Stromal cell of bone marrow (primary cell): ENCODE measurements around the gene DEFB123.

Experiments
- DNase-seq: peaks from one replicate; pipeline ENCODE4 v3.0.0-alpha.2; 2012; ENCODE audit warnings: low read depth

The DEFB123 gene

DNA sequence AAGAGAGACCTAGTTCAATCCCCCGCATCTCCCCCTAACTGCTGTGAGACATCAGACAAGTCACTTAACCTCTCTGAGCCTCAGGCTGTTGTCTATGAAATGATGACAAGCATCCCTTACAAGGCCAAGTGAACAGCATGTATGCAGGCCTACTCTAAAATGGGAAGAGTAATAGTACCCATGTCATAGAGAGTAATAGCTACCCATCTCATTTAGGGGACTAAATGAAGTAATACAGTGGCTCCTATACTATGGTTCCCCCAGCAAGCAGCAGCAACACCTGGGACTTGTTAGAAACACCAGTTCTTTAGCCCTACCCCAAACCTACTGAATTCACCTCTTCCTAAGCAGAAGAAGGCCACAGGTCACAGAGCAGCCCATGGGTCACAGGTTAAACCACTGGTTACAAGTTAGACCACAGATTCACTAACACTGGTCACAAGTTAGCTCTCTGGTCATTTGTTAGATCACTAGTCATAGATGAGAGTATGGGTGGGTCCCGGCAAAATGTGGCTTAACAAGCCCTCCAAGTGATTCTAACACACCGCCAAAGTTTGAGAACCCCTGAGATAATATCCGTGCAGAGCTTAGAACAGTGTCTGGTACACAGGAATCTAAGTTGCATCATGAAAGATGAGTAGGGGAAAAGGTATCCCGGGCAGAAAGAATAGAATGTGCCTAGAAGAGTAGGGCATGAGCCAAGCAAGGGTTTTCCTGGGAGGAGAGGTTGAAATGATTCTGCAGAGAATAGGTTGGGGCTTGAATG lies 33.1 kb downstream of the DEFB123 start:
- DNase-seq: no peak

DNA sequence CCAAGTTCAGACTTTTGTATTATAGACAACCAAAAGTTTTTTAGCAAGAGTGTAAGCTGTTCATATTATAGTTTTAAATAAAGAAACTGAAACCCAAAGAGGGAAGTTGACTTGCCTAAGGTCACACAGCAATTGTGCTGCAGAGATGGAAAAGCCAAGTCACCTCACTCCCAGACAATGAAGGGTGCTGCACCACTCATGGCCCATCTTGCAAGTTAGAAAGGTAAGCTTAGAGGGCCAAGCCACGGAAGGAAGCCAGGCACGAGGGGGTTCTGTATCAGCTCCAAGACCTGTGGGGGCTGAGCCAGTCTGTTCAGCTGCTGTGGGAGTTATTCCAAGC lies 33.6 kb downstream of the DEFB123 start:
- no peak for DNase-seq

DNA sequence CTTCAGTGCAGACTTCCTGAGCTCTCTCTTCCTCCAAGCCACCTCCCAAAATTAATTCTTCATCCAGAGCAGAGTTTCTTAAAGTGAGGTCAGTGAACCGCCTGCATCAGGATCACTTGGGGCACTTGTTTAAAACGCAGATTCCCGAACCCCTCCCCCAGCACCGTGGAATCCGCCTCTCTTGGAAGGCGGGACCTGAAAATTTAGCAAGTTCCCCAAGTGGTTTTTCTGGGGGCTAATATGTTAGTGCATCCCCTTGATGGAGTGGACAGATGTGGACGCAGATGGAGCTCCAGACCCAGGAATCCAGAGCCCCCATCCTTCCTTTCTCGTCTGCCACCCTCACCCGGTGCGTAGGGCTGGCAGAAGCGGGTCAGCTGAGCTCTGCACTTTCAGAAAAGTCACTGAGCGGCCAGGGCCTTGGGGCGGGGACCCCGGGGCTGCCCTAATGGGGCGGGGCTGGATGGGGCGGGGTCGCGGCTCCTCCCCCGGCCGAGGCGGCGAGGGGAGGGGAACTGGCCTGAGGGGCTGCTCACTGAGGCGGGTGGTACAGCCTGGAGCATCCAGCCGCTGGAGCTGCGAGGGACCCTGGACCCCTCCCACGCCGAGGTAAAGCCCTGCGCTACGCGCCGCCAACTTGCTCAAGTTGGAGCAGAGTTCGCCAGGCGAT lies 34.5 kb downstream of the DEFB123 start, which contains the start of the genes DEFB124 and REM1:
DEFB124 (minus strand) TSS at position 370 of the 670 bp plus-strand sequence. CDS start 2,114 bp downstream, outside the sequence.
REM1 (plus strand) TSS at position 531 of the 670 bp plus-strand sequence. CDS start 1,158 bp downstream, outside the sequence.
- no peak for DNase-seq

DNA sequence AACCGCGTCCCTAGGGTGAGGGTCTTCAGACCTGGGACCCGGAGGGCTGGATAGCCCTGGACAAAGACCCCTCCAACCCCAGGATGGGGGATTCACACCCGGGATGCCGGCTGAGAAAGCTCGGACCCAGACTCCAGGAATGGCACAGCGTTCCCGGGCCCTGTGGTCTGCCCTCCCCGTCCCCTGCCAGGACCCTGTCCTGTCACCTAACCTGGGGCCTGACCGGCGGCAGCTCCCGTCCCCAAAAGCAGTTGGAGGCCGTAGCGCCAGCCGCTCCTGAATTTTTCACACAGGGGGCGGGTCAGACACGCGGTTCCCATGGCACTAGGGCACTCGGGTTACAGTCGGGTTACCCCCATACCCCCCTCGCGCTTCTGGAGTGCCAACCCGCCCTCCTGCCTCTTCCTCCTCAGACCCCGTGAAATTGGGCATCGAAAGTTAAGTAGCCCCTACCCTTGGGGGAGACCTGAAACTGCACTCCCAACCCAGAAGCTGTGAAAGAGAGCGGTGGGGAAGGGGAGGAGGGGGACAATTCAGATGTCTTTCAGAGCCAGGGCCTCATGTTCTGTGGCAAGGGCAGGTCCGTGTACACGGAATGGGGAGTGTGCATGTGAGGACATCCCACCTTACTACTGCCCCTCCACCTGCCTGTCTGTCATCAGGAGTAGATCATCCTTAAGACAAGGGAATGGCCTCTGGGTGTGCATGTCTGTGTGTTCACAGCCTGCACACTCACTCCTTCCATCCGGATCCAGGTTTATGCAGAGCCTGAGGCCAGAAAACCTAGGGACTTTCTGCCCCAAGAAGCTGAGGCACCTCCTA lies 35.3 kb downstream of the DEFB123 start:
- no peak for DNase-seq

DNA sequence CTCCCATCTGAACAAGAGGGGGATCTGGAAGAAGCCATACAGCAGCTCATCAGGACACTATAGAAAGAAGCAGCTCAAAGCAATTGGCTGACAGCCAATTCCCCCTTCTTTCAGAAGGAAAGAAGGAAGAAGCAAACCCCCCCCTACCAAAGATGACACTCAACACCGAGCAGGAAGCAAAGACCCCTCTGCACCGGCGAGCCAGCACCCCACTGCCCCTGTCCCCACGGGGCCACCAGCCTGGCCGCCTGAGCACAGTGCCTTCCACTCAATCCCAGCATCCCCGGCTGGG lies 35.8 kb downstream of the DEFB123 start:
- DNase-seq: no peak

DNA sequence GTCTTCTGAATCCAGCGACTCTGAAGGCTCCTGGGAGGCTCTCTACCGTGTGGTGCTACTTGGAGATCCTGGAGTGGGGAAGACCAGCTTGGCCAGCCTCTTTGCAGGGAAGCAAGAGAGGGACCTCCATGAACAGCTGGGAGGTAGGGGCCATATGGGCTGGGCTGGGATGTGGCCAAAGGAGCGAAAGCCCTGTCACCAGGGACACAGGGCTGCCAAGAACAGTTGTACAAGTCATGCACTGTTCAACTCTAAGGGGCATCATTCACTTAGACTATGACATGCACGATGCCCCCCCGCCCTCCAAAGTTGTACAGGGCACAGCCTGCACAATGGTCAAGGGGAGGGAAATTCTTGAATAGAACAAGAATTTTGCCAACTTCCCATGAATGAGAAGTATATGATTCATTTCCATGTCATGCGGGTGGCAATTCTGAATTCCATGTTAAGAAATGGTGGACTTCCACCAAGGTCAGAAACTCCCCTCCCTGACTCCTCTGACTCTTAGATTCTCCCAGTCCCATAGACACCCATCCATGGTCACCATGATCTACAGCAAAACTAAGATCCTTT lies 36.3 kb downstream of the DEFB123 start:
- no peak for DNase-seq

DNA sequence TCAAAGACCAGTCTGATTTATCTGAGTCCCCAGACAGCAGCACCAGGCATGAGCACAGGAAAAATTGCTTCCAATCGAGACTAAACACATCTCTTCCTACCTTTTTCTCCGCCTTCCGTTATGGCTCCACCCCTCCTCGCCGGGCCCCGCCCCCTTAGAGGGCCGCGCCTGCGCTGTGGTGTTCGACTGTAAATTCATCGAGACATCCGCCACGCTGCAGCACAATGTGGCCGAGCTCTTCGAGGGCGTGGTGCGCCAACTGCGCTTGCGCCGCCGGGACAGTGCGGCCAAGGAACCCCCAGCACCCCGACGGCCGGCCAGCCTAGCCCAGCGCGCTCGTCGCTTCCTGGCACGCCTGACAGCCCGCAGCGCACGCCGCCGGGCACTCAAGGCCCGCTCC lies 43.6 kb downstream of the DEFB123 start:
- DNase-seq: no peak

DNA sequence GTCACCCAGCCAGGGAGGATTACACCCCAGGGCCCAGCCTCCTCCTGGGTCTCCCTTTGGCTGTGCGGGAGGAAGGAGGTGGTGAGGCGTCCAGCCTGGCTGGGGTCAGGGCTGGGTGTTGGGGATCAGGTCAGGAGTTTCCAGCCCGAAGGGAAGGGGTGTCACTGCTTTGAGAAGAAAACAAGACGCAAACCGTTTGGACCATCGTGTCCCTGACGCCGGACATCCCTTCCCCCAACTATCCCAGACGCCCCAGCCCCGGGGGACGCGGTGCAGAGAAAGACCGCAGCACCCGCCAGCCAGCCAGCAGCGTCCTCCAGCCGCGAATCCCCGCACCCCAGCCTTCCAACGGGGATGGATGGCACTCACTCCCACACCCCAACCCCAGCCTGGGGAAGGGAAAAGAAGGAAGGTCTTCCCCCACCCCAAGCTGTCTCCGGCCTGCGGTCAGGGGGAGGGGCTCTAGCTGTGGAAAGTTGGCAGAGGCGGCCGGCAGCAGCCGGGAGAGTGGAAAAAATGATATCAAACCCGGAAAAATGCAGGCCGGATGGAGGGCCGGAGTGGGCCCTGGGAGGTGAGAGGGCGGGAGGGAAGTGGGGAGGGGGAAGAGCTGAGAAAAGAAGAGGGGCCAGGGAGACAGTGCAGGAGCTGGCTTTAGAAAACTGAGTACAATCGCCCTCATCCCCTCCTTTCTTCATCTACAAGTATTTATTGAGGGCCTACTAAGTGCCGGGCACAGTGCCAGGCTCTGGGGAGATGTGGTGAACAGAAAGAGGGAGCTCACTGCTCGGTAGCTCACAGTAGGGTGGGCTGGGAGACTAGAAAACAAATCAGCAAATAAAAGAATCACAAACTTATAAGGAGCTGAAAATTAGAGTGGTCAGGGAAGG lies 45.3 kb downstream of the DEFB123 start:
- peak; percentile 64 for DNase-seq

DNA sequence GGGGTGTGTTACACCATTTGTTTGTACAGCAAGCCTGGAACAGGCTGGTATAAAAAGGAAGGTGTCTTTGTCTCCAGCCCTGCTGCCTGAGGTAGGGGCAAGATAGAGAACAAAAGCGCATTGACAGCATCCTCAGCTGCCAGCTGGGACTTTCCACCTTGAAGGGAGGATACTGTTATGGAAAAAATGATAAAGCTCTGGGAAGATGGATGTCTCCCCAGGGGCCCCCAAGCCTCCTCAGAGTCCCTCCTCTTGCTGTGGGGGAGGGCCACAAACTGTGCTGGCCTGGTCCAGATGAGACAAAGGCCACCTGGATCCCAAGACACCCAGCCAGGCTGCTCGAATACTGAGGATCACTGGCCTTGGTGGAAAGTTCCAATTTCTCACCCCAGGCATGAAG lies 47.7 kb downstream of the DEFB123 start:
- no peak for DNase-seq

DNA sequence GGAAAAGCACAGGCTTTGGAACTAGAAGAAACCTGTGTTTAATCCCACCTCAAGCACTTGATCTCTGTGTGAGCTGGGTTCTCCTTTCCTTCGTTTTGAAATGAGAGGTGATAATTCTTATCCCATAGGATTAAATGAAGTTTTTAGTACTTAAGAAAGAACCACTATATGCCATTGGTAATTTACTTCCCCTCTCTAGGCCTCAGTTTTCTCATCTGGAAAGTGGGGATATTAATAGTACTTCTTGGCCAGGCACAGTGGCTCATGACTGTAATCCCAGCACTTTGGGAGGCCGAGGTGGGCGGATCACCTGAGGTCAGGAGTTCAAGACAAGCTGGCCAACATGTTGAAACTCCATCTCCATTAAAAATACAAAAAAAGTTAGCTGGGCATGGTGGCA lies 48.7 kb downstream of the DEFB123 start:
- DNase-seq: no peak

DNA sequence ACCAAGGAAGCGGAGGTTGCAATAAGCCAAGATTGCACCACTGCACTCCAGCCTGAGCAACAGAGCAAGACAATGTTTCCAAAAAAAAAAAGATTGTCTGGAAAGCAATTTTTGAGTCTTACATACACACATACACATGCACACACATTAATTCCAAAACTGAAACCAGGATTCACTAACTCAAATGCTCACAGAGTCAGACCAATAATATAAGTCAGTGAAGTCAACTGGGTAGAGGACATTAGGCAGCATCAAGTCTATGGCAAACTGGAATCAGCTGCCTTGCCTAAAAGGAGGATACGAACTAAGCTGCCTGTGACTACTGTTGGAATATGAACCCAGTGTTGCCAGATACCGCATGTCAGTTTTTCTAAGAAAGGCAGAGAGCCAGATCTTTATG lies 50.3 kb downstream of the DEFB123 start:
- no peak for DNase-seq

DNA sequence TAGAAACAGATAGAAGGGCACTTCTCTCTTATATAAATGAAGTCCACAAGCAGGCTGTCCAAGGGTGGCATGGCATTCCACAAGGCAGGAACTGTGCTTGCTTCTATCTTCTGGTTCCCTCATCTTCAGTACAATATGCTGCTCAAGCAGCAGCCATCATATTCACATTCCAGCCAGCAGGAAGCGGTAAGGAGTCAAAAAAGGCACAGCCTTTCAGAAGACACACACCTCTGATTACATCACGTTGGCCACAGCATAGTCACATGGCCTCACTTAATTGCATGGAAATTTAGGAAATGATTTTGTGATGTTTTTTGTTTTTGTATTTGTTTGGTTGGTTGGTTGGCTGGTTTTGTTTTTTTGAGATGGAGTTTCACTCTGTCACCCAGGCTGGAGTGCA lies 53.7 kb downstream of the DEFB123 start:
- DNase-seq: no peak

DNA sequence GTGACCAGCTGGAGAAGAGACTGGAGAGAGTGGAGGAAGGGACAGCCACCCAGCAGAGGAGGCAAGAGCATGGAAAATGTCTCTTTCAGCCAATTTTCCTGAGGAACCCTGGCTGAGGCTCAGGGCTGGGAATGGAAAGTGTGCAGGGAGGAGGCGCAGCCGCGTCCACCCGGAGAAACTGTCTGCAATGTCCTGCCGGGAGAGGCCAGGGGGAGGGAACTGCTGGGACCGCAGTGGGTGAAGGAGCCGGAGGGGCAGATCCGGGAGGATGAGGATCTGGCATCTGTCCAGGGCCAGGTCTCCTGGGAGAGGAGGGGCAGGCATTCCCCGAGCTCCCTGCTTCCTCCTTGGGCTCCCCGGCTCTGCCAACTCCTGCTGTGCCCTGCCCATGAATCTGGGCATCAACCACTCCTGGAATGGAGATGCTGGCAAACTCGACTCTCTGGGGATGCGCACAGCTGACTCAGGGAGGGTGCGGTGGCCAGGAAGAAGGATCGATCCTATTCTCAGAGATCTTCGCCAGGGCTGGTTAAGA lies 56.4 kb downstream of the DEFB123 start:
- peak; percentile 55 for DNase-seq

DNA sequence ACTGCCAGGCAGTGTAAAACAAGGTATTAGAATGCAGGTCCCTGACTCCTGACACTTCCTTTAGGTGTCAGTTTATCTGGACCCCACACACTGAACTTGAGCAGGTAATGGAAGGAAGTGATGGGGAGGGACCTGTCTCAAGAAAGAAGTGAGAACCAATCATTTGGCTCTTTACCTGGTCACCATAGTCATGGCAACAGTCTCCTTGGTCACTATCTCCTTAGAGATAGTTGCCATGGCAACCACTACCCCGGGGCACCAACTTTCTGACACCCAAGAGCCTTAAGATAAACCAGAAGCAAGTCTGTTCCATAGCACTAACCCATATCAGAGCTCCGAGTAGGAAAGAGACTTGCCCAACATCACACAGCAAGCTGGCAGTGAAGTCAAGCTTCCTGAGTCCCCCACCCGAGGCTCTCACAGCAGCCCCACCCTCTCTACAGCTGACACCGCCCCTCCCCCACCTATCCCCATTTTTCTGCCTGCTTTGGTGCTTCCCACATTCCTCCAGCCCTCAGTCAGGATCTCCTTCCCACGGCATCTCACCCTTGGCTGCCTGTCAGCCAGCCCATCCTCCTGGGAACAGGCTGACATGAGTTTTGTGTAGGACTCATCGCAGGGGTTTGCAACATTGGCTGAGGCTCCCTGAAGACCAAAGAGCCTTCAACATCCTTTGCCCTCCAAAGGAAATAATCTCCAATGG lies 57.6 kb downstream of the DEFB123 start:
- peak; percentile 81 for DNase-seq
